K562 (cell line): ENCODE measurements around the gene ORAI3. TPM values are rescaled to one million over a fixed set of nuclear protein-coding genes. Genes with fewer than 3 reads are reported as not detected.

Experiments used
- ATAC-seq: fragments of 200-7000 bp; cut with Tn5 transposase; 3 replicates; pipeline ENCODE4 v1.9.1; 2020; ENCODE audit warnings: moderate library complexity
- BruUV-seq: library from RNA; stranded (reverse); fragments of 400-500 nt; replicated peaks from 2 replicates; lab custom pipeline; 2021; lab: Mats Ljungman, UMichigan
- CTCF ChIA-PET: fragments of 300-600 bp; formaldehyde crosslinking; extraction: SDS; loops from one replicate; lab custom pipeline; 2021; ENCODE audit warnings: low intra/inter-chr PET ratio; lab: Yijun Ruan, JAX
- POLR2A ChIA-PET: fragments of 300-600, 350-650 bp; sonication (Branson Sonifier 250); formaldehyde crosslinking; extraction: SDS; loops from one replicate; lab custom pipeline; 2021; ENCODE audit warnings: antibody characterized with exemption, inconsistent platforms; lab: Yijun Ruan, JAX
- DNase-seq, 4 experiments: peaks; one replicate each; pipeline versions ENCODE4 v3.0.0 to v3.0.0-alpha.2; 2011 to 2018; ENCODE audit warnings: low spot score in 3 of 4, mixed read lengths in 3 of 4; ENCODE audit errors: extremely low read depth in 1 of 4
- FAIRE-seq: peaks from 2 replicates; lab custom pipeline; 2011; peaks lifted over from hg19 to GRCh38; lab: Jason Lieb, UNC
- H2AFZ ChIP-seq: 2 replicates; pipeline ENCODE4 v1.6.0; 2011; ENCODE audit warnings: low read depth, low read length, control low read depth, inconsistent platforms
- H3K27ac ChIP-seq: fragments of 200-600 bp; 3 replicates; pipeline ENCODE4 v1.8.0; 2011; ENCODE audit warnings: low read depth, mild to moderate bottlenecking, control low read depth, inconsistent platforms, low read length, moderate library complexity, mixed read lengths; ENCODE audit errors: extremely low read depth
- H3K27me3 ChIP-seq, 2 experiments: fragments of 300-600 bp in 1 of 2; 2 replicates in 1 of 2; 3 replicates in 1 of 2; pipeline versions ENCODE4 v1.6.0 to v1.8.0; 2011; ENCODE audit warnings: inconsistent platforms in 2 of 2, low read length in 2 of 2, mild to moderate bottlenecking in 1 of 2, mixed read lengths in 1 of 2, moderate library complexity in 1 of 2; ENCODE audit not compliant: control insufficient read depth in 2 of 2, insufficient read depth in 2 of 2
- H3K36me3 ChIP-seq: fragments of 300-600 bp; 3 replicates; pipeline ENCODE4 v1.8.0; 2011; ENCODE audit warnings: mild to moderate bottlenecking, low read length, inconsistent platforms; ENCODE audit not compliant: control insufficient read depth, insufficient read depth
- H3K4me1 ChIP-seq, 2 experiments: fragments of 200-600 bp in 1 of 2; replicated peaks in 1 of 2; 2 replicates in 1 of 2; 3 replicates in 1 of 2; pipeline versions ENCODE4 v1.5.1 to v1.8.0; 2011; ENCODE audit warnings: inconsistent platforms in 2 of 2, low read length in 2 of 2, mild to moderate bottlenecking in 1 of 2, mixed read lengths in 1 of 2, moderate library complexity in 1 of 2; ENCODE audit not compliant: control insufficient read depth in 2 of 2, insufficient read depth in 2 of 2
- H3K4me2 ChIP-seq: 2 replicates; pipeline ENCODE4 v1.6.1; 2011; ENCODE audit warnings: low read length, control low read depth, inconsistent platforms, mixed read lengths; ENCODE audit not compliant: insufficient read depth
- H3K4me3 ChIP-seq: fragments of 200-600 bp; sonication (generic), shearing (Covaris generic); 2 replicates; pipeline ENCODE4 v1.5.1; 2016; ENCODE audit warnings: control low read depth, inconsistent platforms
- H3K79me2 ChIP-seq: fragments of 200-600 bp; 3 replicates; pipeline ENCODE4 v1.8.0; 2011; ENCODE audit warnings: low read length, inconsistent platforms; ENCODE audit not compliant: control insufficient read depth, insufficient read depth
- H3K9ac ChIP-seq, 2 experiments: 2 replicates each; pipeline versions ENCODE4 v1.6.0 to v1.6.1; 2011; ENCODE audit warnings: low read depth in 2 of 2, low read length in 2 of 2, control low read depth in 1 of 2, inconsistent platforms in 1 of 2, mild to moderate bottlenecking in 1 of 2, mixed read lengths in 1 of 2; ENCODE audit not compliant: insufficient read depth in 1 of 2
- H3K9me1 ChIP-seq: one replicate; pipeline ENCODE4 v1.6.0; 2011; ENCODE audit warnings: inconsistent platforms, mild to moderate bottlenecking, low read length, moderate library complexity; ENCODE audit not compliant: control insufficient read depth, insufficient read depth
- H3K9me3 ChIP-seq: replicated peaks from 2 replicates; pipeline ENCODE4 v1.5.1; 2011; ENCODE audit warnings: low read depth, low read length, inconsistent platforms; ENCODE audit not compliant: control insufficient read depth, insufficient read depth
- H4K20me1 ChIP-seq: replicated peaks from 2 replicates; pipeline ENCODE4 v1.6.1; 2011; ENCODE audit warnings: low read length, inconsistent platforms, mixed read lengths; ENCODE audit not compliant: control insufficient read depth, insufficient read depth
- DACH1 ChIP-seq: fragments of 450-650 bp; IDR thresholded peaks from 2 replicates; pipeline ENCODE4 v1.6.1; 2018; ENCODE audit not compliant: partially characterized antibody
- ETV5 ChIP-seq: sonication (generic); formaldehyde crosslinking; IDR thresholded peaks from 2 replicates; pipeline ENCODE4 v1.4.0; 2020; ENCODE audit warnings: low read depth, mild to moderate bottlenecking, missing genetic modification reagents
- FOSL1 ChIP-seq: fragments of 200-800 bp; sonication (Bioruptor generic); conservative IDR thresholded peaks from 2 replicates; pipeline ENCODE4 v1.6.1; 2016; ENCODE audit warnings: missing genetic modification characterization, missing compliant biosample characterization
- WGBS: fragments of 100-300 bp; shearing (Covaris generic); methylation state at CpG from one replicate; pipeline ENCODE4 v1.1.6; 2016; ENCODE audit warnings: low coverage, mixed read lengths; ENCODE audit not compliant: insufficient coverage; ENCODE audit errors: missing lambda C conversion rate; 5-methylcytosine and 5-hydroxymethylcytosine counted together
- in situ Hi-C: fragments of 300-500 bp; cut with MboI; formaldehyde crosslinking; loops from 4 replicates; pipeline ENCODE4 v1.15.0; 2018; ENCODE audit warnings: inconsistent platforms, mixed read lengths
- intact Hi-C: fragments of 100-400 bp; cut with micrococcal nuclease; formaldehyde crosslinking; loops from 2 replicates; pipeline ENCODE4 v1.14.2; 2022
- polyA plus RNA-seq, 8 experiments: library from polyadenylated mRNA; depleted of rRNA in 4 of 8; stranded (reverse) in 5 of 8; unstranded in 3 of 8; fragments of >200 nt; fragmentation: Nextera tagmentation in 2 of 8; fragmentation: Illumina TruSeq in 1 of 8; extraction: Ambion mirVana in 2 of 8; extraction: Trizol in 1 of 8; gene quantifications; 2 replicates each; pipeline versions ENCODE4 v1.2.1 to v1.2.3, GENCODE V29; 2011 to 2014; ENCODE audit warnings: inconsistent platforms in 1 of 8, missing spikeins in 1 of 8
- total RNA-seq, 7 experiments: library from RNA; depleted of rRNA in 6 of 7; stranded (reverse); fragments of >200 nt in 6 of 7; fragmentation: Illumina TruSeq in 2 of 7; extraction: Trizol in 2 of 7; gene quantifications; 2 replicates each; pipeline versions ENCODE4 v1.2.1 to v1.2.3, GENCODE V29; 2011 to 2021; ENCODE audit warnings: low replicate concordance in 1 of 7
- TF ChIP-seq, protein P1 (sequence below): fragments of 450-650 bp; IDR thresholded peaks from 2 replicates; pipeline ENCODE4 v1.6.1; 2017; ENCODE audit warnings: antibody characterized with exemption, mild to moderate bottlenecking
- TF ChIP-seq, protein P2 (sequence below), 2 experiments: fragments of 450-650 bp; IDR thresholded peaks; 2 replicates each; pipeline ENCODE4 v1.6.1; 2016; ENCODE audit warnings: mild to moderate bottlenecking in 2 of 2, borderline replicate concordance in 1 of 2, low read depth in 1 of 2, moderate library complexity in 1 of 2

ORAI3 gene
- total and polyA plus RNA-seq, 9 of the 15 experiments (the other 6 are each of a cell fraction or from before 2014, with no cell fraction given) = 4.9 to 23.3 (median 14.1) TPM

DNA sequence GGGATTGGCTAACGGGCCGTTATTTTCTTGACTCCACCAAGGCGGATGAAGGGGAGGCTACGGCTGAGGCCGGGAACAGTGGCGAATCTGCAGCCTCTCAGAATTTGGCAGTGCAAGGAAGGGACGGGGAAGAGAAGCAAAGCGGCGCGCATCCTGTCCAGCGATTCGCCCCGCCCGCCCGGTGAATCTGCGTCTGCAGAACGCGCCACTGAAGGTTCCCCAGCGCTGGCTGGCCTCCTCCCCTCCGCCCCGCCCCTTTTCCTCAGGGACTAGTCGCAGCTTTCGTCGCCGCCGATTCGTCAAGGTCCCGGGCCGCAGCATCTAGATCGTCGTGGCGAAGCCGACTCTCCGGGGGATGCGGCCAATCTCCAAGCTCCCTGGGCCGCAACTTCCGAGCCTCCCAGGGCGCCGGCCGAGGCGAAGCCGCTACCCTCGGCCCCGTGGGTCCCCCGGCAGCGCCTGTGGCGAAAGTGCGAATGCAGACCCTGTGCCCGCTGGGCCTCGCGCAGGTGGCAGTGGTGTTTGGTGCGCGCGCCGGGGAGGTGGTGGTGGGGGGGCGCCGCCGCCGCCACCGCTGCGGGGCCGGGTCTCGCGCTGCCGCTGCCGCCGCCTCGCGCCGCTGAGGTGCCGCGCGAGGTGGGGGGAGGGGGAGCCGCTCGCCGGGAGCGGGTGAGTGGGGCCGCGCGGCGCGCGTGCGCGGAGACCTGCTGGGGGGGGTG is 8.7 kb downstream of the ORAI3 start, which contains the start of gene SETD1A:
Gene SETD1A, plus strand, starts transcription at position 299 of the 719 bp plus-strand sequence. CDS start 978 bp downstream, outside the sequence.
- peak within 1 kb of the TSS; percentile 96 for H3K4me3 ChIP-seq
- intact Hi-C loops = loop anchor here (10.0 kb wide), 2 partner anchors 137 to 497 kb away; partner anchors contain the start of genes ARMC5 and VKORC1
- peaks cover 47% of the 10 kb centered on the region for H3K36me3 ChIP-seq
- no peaks in the 10 kb centered on the region for H3K9me3 ChIP-seq
- no peaks in the 10 kb centered on the region for H3K27me3 ChIP-seq
- peaks cover 27 to 35% of the 10 kb centered on the region in 2 experiments; a peak in 4 of 5 replicates for H3K4me1 ChIP-seq
- ATAC-seq (peak; percentile 89), FAIRE-seq (no peak), DNase-seq (peak; percentile 77 to 97 (median 89))
- ChIA-PET CTCF (no interaction called here), POLR2A (interaction anchor here (0.5 to 0.8 kb wide), 5 partner anchors 28 to 904 kb away, joined by 3 read pairs; no protein-coding TSS in a partner anchor)
- peak within 1 kb of the TSS; percentile 95 for H3K4me2 ChIP-seq
- H3K9ac ChIP-seq = peak within 1 kb of the TSS; percentile 100
- peaks cover 35% of the 10 kb centered on the region for H3K79me2 ChIP-seq
- WGBS = under 1% methylated on average over 60 of the region's 85 CpGs
- peaks cover 6% of the 10 kb centered on the region for H4K20me1 ChIP-seq
- peak within 1 kb of the TSS; percentile 99 for H3K27ac ChIP-seq
- H2AFZ ChIP-seq = peak within 1 kb of the TSS; percentile 98
- peaks cover 4% of the 10 kb centered on the region for H3K9me1 ChIP-seq
- no TSS peak for BruUV-seq
- in situ Hi-C loops = loop anchor here (10.0 to 25.0 kb wide), 2 partner anchors 737 to 905 kb away; partner anchors contain the start of gene ZNF267
- TF ChIP-seq DACH1 = peak; percentile 29
- TF ChIP-seq, protein P1, sequence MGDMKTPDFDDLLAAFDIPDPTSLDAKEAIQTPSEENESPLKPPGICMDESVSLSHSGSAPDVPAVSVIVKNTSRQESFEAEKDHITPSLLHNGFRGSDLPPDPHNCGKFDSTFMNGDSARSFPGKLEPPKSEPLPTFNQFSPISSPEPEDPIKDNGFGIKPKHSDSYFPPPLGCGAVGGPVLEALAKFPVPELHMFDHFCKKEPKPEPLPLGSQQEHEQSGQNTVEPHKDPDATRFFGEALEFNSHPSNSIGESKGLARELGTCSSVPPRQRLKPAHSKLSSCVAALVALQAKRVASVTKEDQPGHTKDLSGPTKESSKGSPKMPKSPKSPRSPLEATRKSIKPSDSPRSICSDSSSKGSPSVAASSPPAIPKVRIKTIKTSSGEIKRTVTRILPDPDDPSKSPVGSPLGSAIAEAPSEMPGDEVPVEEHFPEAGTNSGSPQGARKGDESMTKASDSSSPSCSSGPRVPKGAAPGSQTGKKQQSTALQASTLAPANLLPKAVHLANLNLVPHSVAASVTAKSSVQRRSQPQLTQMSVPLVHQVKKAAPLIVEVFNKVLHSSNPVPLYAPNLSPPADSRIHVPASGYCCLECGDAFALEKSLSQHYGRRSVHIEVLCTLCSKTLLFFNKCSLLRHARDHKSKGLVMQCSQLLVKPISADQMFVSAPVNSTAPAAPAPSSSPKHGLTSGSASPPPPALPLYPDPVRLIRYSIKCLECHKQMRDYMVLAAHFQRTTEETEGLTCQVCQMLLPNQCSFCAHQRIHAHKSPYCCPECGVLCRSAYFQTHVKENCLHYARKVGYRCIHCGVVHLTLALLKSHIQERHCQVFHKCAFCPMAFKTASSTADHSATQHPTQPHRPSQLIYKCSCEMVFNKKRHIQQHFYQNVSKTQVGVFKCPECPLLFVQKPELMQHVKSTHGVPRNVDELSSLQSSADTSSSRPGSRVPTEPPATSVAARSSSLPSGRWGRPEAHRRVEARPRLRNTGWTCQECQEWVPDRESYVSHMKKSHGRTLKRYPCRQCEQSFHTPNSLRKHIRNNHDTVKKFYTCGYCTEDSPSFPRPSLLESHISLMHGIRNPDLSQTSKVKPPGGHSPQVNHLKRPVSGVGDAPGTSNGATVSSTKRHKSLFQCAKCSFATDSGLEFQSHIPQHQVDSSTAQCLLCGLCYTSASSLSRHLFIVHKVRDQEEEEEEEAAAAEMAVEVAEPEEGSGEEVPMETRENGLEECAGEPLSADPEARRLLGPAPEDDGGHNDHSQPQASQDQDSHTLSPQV = no peak
- TF ChIP-seq FOSL1 = peak; percentile 17; the same call in 1 of the 2 replicates
- TF ChIP-seq ETV5 (CRISPR knock-in tag) = peak; percentile 56; the same call in 1 of the 2 replicates
- TF ChIP-seq, protein P2, sequence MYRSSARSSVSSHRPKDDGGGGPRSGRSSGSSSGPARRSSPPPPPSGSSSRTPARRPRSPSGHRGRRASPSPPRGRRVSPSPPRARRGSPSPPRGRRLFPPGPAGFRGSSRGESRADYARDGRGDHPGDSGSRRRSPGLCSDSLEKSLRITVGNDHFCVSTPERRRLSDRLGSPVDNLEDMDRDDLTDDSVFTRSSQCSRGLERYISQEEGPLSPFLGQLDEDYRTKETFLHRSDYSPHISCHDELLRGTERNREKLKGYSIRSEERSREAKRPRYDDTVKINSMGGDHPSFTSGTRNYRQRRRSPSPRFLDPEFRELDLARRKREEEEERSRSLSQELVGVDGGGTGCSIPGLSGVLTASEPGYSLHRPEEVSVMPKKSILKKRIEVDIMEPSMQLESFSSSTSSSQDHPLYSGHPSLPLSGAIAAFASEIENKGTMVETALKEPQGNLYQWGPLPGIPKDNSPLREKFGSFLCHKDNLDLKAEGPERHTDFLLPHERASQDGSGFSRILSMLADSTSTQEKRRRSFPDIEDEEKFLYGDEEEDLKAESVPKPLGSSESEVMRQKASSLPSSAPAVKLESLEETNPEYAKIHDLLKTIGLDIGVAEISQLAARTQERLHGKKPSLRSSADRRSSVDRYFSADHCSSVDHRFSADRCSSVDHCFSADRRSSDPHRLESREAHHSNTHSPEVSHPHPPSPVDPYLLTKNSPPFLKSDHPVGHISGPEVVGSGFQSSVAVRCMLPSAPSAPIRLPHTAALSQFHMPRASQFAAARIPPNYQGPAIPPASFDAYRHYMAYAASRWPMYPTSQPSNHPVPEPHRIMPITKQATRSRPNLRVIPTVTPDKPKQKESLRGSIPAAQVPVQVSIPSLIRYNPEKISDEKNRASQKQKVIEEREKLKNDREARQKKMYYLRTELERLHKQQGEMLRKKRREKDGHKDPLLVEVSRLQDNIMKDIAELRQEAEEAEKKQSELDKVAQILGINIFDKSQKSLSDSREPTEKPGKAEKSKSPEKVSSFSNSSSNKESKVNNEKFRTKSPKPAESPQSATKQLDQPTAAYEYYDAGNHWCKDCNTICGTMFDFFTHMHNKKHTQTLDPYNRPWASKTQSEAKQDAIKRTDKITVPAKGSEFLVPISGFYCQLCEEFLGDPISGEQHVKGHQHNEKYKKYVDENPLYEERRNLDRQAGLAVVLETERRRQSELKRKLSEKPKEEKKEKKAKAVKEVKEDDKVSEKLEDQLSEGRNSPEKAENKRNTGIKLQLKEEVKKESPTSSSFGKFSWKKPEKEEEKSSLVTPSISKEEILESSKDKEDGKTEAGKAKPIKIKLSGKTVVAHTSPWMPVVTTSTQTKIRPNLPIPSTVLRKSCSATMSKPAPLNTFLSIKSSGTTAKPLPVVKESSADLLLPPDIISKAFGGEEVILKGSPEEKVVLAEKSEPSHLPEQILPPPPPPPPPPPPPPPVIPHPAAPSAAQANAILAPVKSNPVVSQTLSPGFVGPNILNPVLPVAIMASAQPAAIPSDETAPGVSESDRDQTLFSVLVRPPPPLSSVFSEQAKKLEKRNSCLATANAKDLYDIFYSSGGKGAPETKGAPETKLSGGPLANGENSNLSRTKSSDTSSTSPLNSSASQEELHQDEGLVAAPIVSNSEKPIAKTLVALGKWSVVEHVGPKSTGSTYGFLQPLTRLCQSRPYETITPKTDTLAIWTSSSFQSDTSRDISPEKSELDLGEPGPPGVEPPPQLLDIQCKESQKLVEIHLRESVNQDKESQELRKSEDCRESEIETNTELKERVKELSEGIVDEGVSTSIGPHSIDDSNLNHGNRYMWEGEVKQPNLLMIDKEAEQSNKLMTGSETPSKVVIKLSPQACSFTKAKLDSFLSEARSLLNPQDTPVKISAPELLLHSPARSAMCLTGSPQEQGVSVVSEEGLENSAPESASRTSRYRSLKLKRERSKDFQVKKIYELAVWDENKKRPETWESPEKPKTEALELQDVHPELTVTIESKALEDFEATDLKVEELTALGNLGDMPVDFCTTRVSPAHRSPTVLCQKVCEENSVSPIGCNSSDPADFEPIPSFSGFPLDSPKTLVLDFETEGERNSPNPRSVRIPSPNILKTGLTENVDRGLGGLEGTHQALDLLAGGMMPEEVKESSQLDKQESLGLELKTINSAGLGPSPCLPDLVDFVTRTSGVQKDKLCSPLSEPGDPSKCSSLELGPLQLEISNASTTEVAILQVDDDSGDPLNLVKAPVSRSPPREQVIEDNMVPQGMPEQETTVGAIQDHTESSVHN (IDR thresholded peaks at IDR 0.05; ENCODE audit: borderline replicate concordance in 1 of 2, low read depth in 1 of 2) = no peak
